Stimulated activated CD4-positive, alpha-beta T cell treated with anti-CD3 and anti-CD28 coated beads, Interleukin-1b, Interleukin-23, amount 100 ng/mL, for 4 hours (primary cell): ENCODE data around the gene RARB.

Source experiments
- DNase-seq, 2 donors: peaks; one replicate each; pipeline ENCODE4 v3.0.0-alpha.2; 2020; ENCODE audit warnings: low read depth in 2 of 2

Gene RARB

GRCh38 chr3:25427942-25428788 is at the start of gene RARB:
TSS of gene RARB (plus strand) at chr3:25428263. CDS start at chr3:25428732, 469 bp downstream.
- DNase-seq, result no peak

GRCh38 chr3:25378786-25379311 is 49.2 kb upstream of the RARB start:
- DNase-seq, result no peak

- no peak for DNase-seq
Measured at GRCh38 chr3:25380222-25380739, 47.8 kb upstream of the RARB start.

- no peak for DNase-seq
Measured at GRCh38 chr3:25381083-25381482, 47.0 kb upstream of the RARB start.

- DNase-seq, result no peak
Measured at GRCh38 chr3:25384471-25384870, 43.6 kb upstream of the RARB start.

GRCh38 chr3:25385807-25386460 is 42.1 kb upstream of the RARB start:
- DNase-seq, result no peak

GRCh38 chr3:25386686-25387255 is 41.3 kb upstream of the RARB start:
- no peak for DNase-seq

- DNase-seq, result no peak
Measured at GRCh38 chr3:25390605-25391004, 37.5 kb upstream of the RARB start.

GRCh38 chr3:25396251-25396650 is 31.8 kb upstream of the RARB start:
- no peak for DNase-seq

GRCh38 chr3:25396686-25397085 is 31.4 kb upstream of the RARB start:
- no peak for DNase-seq

- DNase-seq, result no peak
Measured at GRCh38 chr3:25397150-25397549, 30.9 kb upstream of the RARB start.

- DNase-seq, result no peak
Measured at GRCh38 chr3:25400587-25400986, 27.5 kb upstream of the RARB start.

GRCh38 chr3:25403968-25404367 is 24.1 kb upstream of the RARB start:
- no peak for DNase-seq

- no peak for DNase-seq
Measured at GRCh38 chr3:25404569-25404968, 23.5 kb upstream of the RARB start.

GRCh38 chr3:25405335-25405734 is 22.7 kb upstream of the RARB start:
- DNase-seq, result no peak

- no peak for DNase-seq
Measured at GRCh38 chr3:25410703-25411102, 17.4 kb upstream of the RARB start.

GRCh38 chr3:25412269-25412668 is 15.8 kb upstream of the RARB start:
- no peak for DNase-seq

GRCh38 chr3:25416176-25416575 is 11.9 kb upstream of the RARB start:
- DNase-seq, result no peak

GRCh38 chr3:25418596-25418995 is 9.5 kb upstream of the RARB start:
- no peak for DNase-seq

GRCh38 chr3:25419251-25419650 is 8.8 kb upstream of the RARB start:
- DNase-seq, result no peak

GRCh38 chr3:25420147-25420546 is 7.9 kb upstream of the RARB start:
- DNase-seq, result no peak

GRCh38 chr3:25420885-25421284 is 7.2 kb upstream of the RARB start:
- DNase-seq, result no peak
